Muscle layer of colon (tissue), 2 donors: ENCODE results near the gene PTGIS.

Source experiments
- H3K27ac ChIP-seq: one replicate; pipeline ENCODE4 v1.7.0; 2013; ENCODE audit warnings: low read depth, mild to moderate bottlenecking, low read length, moderate library complexity
- H3K27me3 ChIP-seq, 2 donors: one replicate each; pipeline ENCODE4 v1.7.0; 2013; ENCODE audit warnings: low read length in 2 of 2, mild to moderate bottlenecking in 2 of 2; ENCODE audit not compliant: insufficient read depth in 2 of 2, control insufficient read depth in 1 of 2
- H3K36me3 ChIP-seq: one replicate; pipeline ENCODE4 v1.7.0; 2013; ENCODE audit warnings: mild to moderate bottlenecking, low read length; ENCODE audit not compliant: insufficient read depth
- H3K4me1 ChIP-seq: one replicate; pipeline ENCODE4 v1.7.0; 2013; ENCODE audit warnings: mild to moderate bottlenecking, low read length; ENCODE audit not compliant: insufficient read depth
- H3K4me3 ChIP-seq, 2 donors: one replicate each; pipeline ENCODE4 v1.7.0; 2013; ENCODE audit warnings: low read length in 2 of 2, low read depth in 1 of 2, mild to moderate bottlenecking in 1 of 2, moderate library complexity in 1 of 2
- H3K9ac ChIP-seq: one replicate; pipeline ENCODE4 v1.7.0; 2013; ENCODE audit warnings: low read length
- H3K9me3 ChIP-seq: one replicate; pipeline ENCODE4 v1.7.0; 2013; ENCODE audit warnings: mild to moderate bottlenecking, low read length
- donor health status: abdominal sarcoma.
- donor health status: Adenocarcinoma of cecum.

Gene PTGIS

GRCh38 chr20:49608752-49609670, 41.1 kb upstream of the PTGIS start:
- H3K36me3 ChIP-seq, result no peaks in the 10 kb centered on the region
- no peak overlapping the region for H3K9ac ChIP-seq
- H3K27ac ChIP-seq, result no peak overlapping the region
- H3K4me3 ChIP-seq, result no peak overlapping the region
- H3K4me1 ChIP-seq, result peaks cover 5% of the 10 kb centered on the region
- H3K27me3 ChIP-seq, result no peaks in the 10 kb centered on the region
- no peaks in the 10 kb centered on the region for H3K9me3 ChIP-seq

GRCh38 chr20:49607568-49607967, 39.6 kb upstream of the PTGIS start:
- H3K9me3 ChIP-seq, result no peaks in the 10 kb centered on the region
- no peaks in the 10 kb centered on the region for H3K27me3 ChIP-seq
- H3K36me3 ChIP-seq, result no peaks in the 10 kb centered on the region
- peaks cover 5% of the 10 kb centered on the region for H3K4me1 ChIP-seq
- no peak overlapping the region for H3K9ac ChIP-seq
- no peak overlapping the region for H3K27ac ChIP-seq
- no peak overlapping the region for H3K4me3 ChIP-seq

GRCh38 chr20:49603209-49603627, 35.3 kb upstream of the PTGIS start:
- Histone ChIP-seq H3K9ac (no peak overlapping the region), H3K27me3 (no peaks in the 10 kb centered on the region), H3K4me3 (no peak overlapping the region), H3K36me3 (no peaks in the 10 kb centered on the region), H3K4me1 (peaks cover 5% of the 10 kb centered on the region), H3K27ac (no peak overlapping the region), H3K9me3 (no peaks in the 10 kb centered on the region)

- Histone ChIP-seq H3K36me3 (no peaks in the 10 kb centered on the region), H3K27ac (no peak overlapping the region), H3K9me3 (no peaks in the 10 kb centered on the region)
These were observed 34.6 kb upstream of the PTGIS start for GRCh38 chr20:49602345-49603208.

GRCh38 chr20:49601153-49601924, 33.4 kb upstream of the PTGIS start:
- peaks cover 5% of the 10 kb centered on the region for H3K4me1 ChIP-seq
- no peaks in the 10 kb centered on the region for H3K27me3 ChIP-seq
- no peak overlapping the region for H3K4me3 ChIP-seq
- H3K9ac ChIP-seq, result no peak overlapping the region
- no peaks in the 10 kb centered on the region for H3K9me3 ChIP-seq
- no peaks in the 10 kb centered on the region for H3K36me3 ChIP-seq
- no peak overlapping the region for H3K27ac ChIP-seq

More at GRCh38 chr20:49602345-49603208, 34.6 kb upstream of the PTGIS start:
- Histone ChIP-seq H3K9ac (no peak overlapping the region), H3K4me3 (no peak overlapping the region), H3K27me3 (no peaks in the 10 kb centered on the region), H3K4me1 (peaks cover 5% of the 10 kb centered on the region)

- no peaks in the 10 kb centered on the region for H3K27me3 ChIP-seq
- H3K36me3 ChIP-seq, result no peaks in the 10 kb centered on the region
- H3K4me1 ChIP-seq, result peaks cover 7% of the 10 kb centered on the region
- no peak overlapping the region for H3K27ac ChIP-seq
- no peak overlapping the region for H3K4me3 ChIP-seq
- no peaks in the 10 kb centered on the region for H3K9me3 ChIP-seq
- no peak overlapping the region for H3K9ac ChIP-seq
These were observed 31.8 kb upstream of the PTGIS start for GRCh38 chr20:49599746-49600113.

GRCh38 chr20:49597825-49598395, 30.0 kb upstream of the PTGIS start:
- Histone ChIP-seq H3K27ac (no peak overlapping the region), H3K27me3 (no peaks in the 10 kb centered on the region), H3K36me3 (no peaks in the 10 kb centered on the region), H3K4me3 (no peak overlapping the region), H3K9me3 (no peaks in the 10 kb centered on the region), H3K9ac (no peak overlapping the region), H3K4me1 (peaks cover 21% of the 10 kb centered on the region)

- no peaks in the 10 kb centered on the region for H3K9me3 ChIP-seq
- no peaks in the 10 kb centered on the region for H3K36me3 ChIP-seq
- H3K27me3 ChIP-seq, result no peaks in the 10 kb centered on the region
- H3K4me3 ChIP-seq, result no peak overlapping the region
- H3K27ac ChIP-seq, result no peak overlapping the region
- peaks cover 21% of the 10 kb centered on the region for H3K4me1 ChIP-seq
- H3K9ac ChIP-seq, result no peak overlapping the region
These were observed 28.0 kb upstream of the PTGIS start for GRCh38 chr20:49595811-49596561.

GRCh38 chr20:49595346-49595745, 27.4 kb upstream of the PTGIS start:
- Histone ChIP-seq H3K9me3 (no peaks in the 10 kb centered on the region), H3K36me3 (no peaks in the 10 kb centered on the region), H3K9ac (no peak overlapping the region), H3K27me3 (no peaks in the 10 kb centered on the region), H3K27ac (no peak overlapping the region), H3K4me3 (no peak overlapping the region), H3K4me1 (peaks cover 19% of the 10 kb centered on the region)

GRCh38 chr20:49594931-49595315, 27.0 kb upstream of the PTGIS start:
- no peak overlapping the region for H3K9ac ChIP-seq
- peaks cover 15% of the 10 kb centered on the region for H3K4me1 ChIP-seq
- no peaks in the 10 kb centered on the region for H3K27me3 ChIP-seq
- H3K36me3 ChIP-seq, result no peaks in the 10 kb centered on the region
- no peak overlapping the region for H3K4me3 ChIP-seq
- H3K9me3 ChIP-seq, result no peaks in the 10 kb centered on the region
- no peak overlapping the region for H3K27ac ChIP-seq
